Peyer's patch (tissue), 4 donors: ENCODE data around the gene TAC4. TPM values are rescaled to one million over a fixed set of nuclear protein-coding genes. Genes with fewer than 3 reads are reported as not detected.

Source experiments
- DNase-seq, 3 donors: peaks; one replicate each; pipeline ENCODE4 v3.0.0-alpha.2; 2017 to 2019
- H3K27ac ChIP-seq, 4 donors: fragments of 200-600 bp; sonication (generic); one replicate each; pipeline ENCODE4 v1.5.1; 2016 to 2019
- H3K27me3 ChIP-seq, 2 donors: fragments of 200-600 bp; sonication (generic); one replicate each; pipeline ENCODE4 v1.5.1; 2019
- H3K36me3 ChIP-seq, 3 donors: fragments of 200-600 bp; sonication (generic); one replicate each; pipeline ENCODE4 v1.5.1; 2016 to 2019
- H3K4me1 ChIP-seq, 4 donors: fragments of 200-600 bp; sonication (generic); one replicate each; pipeline ENCODE4 v1.5.1; 2016 to 2019
- H3K4me3 ChIP-seq, 4 donors: fragments of 200-600 bp; sonication (generic); 1 replicate in 3 of 4; 2 replicates in 1 of 4; pipeline ENCODE4 v1.5.1; 2016 to 2019; ENCODE audit warnings: mild to moderate bottlenecking in 1 of 4
- H3K9me3 ChIP-seq, 4 donors: fragments of 200-600 bp; sonication (generic); one replicate each; pipeline ENCODE4 v1.5.1; 2016 to 2019; ENCODE audit warnings: mild to moderate bottlenecking in 1 of 4
- CTCF ChIP-seq, 6 experiments: fragments of 450-650 bp in 4 of 6; fragments of 200-600 bp in 2 of 6; sonication (generic) in 1 of 6; IDR thresholded peaks; one replicate each; pipeline ENCODE4 v1.5.1; 2017 to 2019; ENCODE audit warnings: antibody characterized with exemption in 6 of 6, mild to moderate bottlenecking in 3 of 6, moderate library complexity in 1 of 6
- POLR2A ChIP-seq, 2 donors: fragments of 450-650 bp; IDR thresholded peaks; one replicate each; pipeline ENCODE4 v1.5.1; 2017; ENCODE audit warnings: antibody characterized with exemption in 2 of 2, mild to moderate bottlenecking in 2 of 2, moderate library complexity in 2 of 2
- total RNA-seq, 4 donors: library from RNA; depleted of rRNA; stranded (reverse); fragments of >200 nt; gene quantifications; one replicate each; pipeline ENCODE4 v1.1.0, GENCODE V29; 2016

TAC4 gene
- total RNA-seq, 4 donors from 2014 or later, result not detected

- DNase-seq, result no peak
- H3K9me3 ChIP-seq, result no peaks in the 10 kb centered on the region
- no peaks in the 10 kb centered on the region for H3K27me3 ChIP-seq
- H3K4me1 ChIP-seq, result no peaks in the 10 kb centered on the region
- no peak overlapping the region for H3K4me3 ChIP-seq
- H3K27ac ChIP-seq, result no peak overlapping the region
- no peak for TF ChIP-seq CTCF (IDR thresholded peaks at IDR 0.05)
- TF ChIP-seq POLR2A (IDR thresholded peaks at IDR 0.05), result no peak
- H3K36me3 ChIP-seq, result no peaks in the 10 kb centered on the region
These were observed 25.6 kb upstream of the TAC4 start for GRCh38 chr17:49873466-49873865.

- TF ChIP-seq CTCF (IDR thresholded peaks at IDR 0.05) (no peak), POLR2A (IDR thresholded peaks at IDR 0.05) (no peak)
- Histone ChIP-seq H3K27me3 (no peaks in the 10 kb centered on the region), H3K4me3 (no peak overlapping the region), H3K4me1 (no peaks in the 10 kb centered on the region), H3K27ac (no peak overlapping the region), H3K9me3 (no peaks in the 10 kb centered on the region), H3K36me3 (no peaks in the 10 kb centered on the region)
- no peak for DNase-seq
These were observed 25.0 kb upstream of the TAC4 start for GRCh38 chr17:49872754-49873377.

GRCh38 chr17:49871211-49871610, 23.3 kb upstream of the TAC4 start:
- TF ChIP-seq POLR2A (IDR thresholded peaks at IDR 0.05), result no peak
- TF ChIP-seq CTCF (IDR thresholded peaks at IDR 0.05), result no peak
- no peak overlapping the region for H3K4me3 ChIP-seq
- H3K27me3 ChIP-seq, result no peaks in the 10 kb centered on the region
- H3K27ac ChIP-seq, result no peak overlapping the region
- H3K36me3 ChIP-seq, result no peaks in the 10 kb centered on the region
- H3K4me1 ChIP-seq, result no peaks in the 10 kb centered on the region
- DNase-seq, result no peak
- H3K9me3 ChIP-seq, result no peaks in the 10 kb centered on the region

GRCh38 chr17:49870298-49870697, 22.4 kb upstream of the TAC4 start:
- TF ChIP-seq CTCF (IDR thresholded peaks at IDR 0.05), result no peak
- Histone ChIP-seq H3K36me3 (no peaks in the 10 kb centered on the region), H3K27ac (no peak overlapping the region), H3K27me3 (no peaks in the 10 kb centered on the region), H3K9me3 (no peaks in the 10 kb centered on the region), H3K4me1 (no peaks in the 10 kb centered on the region), H3K4me3 (no peak overlapping the region)
- DNase-seq, result no peak

- no peaks in the 10 kb centered on the region for H3K9me3 ChIP-seq
- no peak for DNase-seq
- H3K4me3 ChIP-seq, result no peak overlapping the region
- no peak overlapping the region for H3K27ac ChIP-seq
- H3K4me1 ChIP-seq, result no peaks in the 10 kb centered on the region
- no peak for TF ChIP-seq POLR2A (IDR thresholded peaks at IDR 0.05)
- TF ChIP-seq CTCF (IDR thresholded peaks at IDR 0.05), result no peak
- H3K36me3 ChIP-seq, result no peaks in the 10 kb centered on the region
- no peaks in the 10 kb centered on the region for H3K27me3 ChIP-seq
These were observed 21.1 kb upstream of the TAC4 start for GRCh38 chr17:49869038-49869374.

- H3K9me3 ChIP-seq, result no peaks in the 10 kb centered on the region
These were observed 19.1 kb upstream of the TAC4 start for GRCh38 chr17:49866882-49867413.

More at GRCh38 chr17:49866882-49867413, 19.1 kb upstream of the TAC4 start:
- H3K27me3 ChIP-seq, result no peaks in the 10 kb centered on the region
- no peak for TF ChIP-seq CTCF (IDR thresholded peaks at IDR 0.05)
- no peak for TF ChIP-seq POLR2A (IDR thresholded peaks at IDR 0.05)
- H3K4me1 ChIP-seq, result no peaks in the 10 kb centered on the region
- no peaks in the 10 kb centered on the region for H3K36me3 ChIP-seq
- H3K4me3 ChIP-seq, result no peak overlapping the region
- H3K27ac ChIP-seq, result no peak overlapping the region
- no peak for DNase-seq
